Neural cell (in vitro differentiated cells): ENCODE measurements around the gene CLSTN2. TPM values are rescaled to one million over a fixed set of nuclear protein-coding genes. Genes with fewer than 3 reads are reported as not detected.

Experiments used
- H2AFZ ChIP-seq: fragments of 200-600, 300-800 bp; sonication (generic), shearing (Covaris generic); 2 replicates; pipeline ENCODE4 v1.6.0; 2014; ENCODE audit warnings: low read depth, mild to moderate bottlenecking, antibody characterized with exemption, low read length, moderate library complexity
- H3F3A ChIP-seq: fragments of 200-600 bp; shearing (Covaris generic); 2 replicates; pipeline ENCODE4 v1.6.1; 2016; ENCODE audit warnings: mild to moderate bottlenecking, moderate library complexity, mixed read lengths, antibody characterized with exemption, low read length; ENCODE audit not compliant: insufficient read depth, poor library complexity, severe bottlenecking
- H3K27ac ChIP-seq: fragments of 200-600, 300-800 bp; sonication (generic), shearing (Covaris generic); 2 replicates; pipeline ENCODE4 v1.5.1; 2014; ENCODE audit warnings: mild to moderate bottlenecking, low read length, moderate library complexity
- H3K27me3 ChIP-seq: fragments of 300-800, 200-600 bp; sonication (generic), shearing (Covaris generic); 2 replicates; pipeline ENCODE4 v1.6.0; 2014; ENCODE audit warnings: mild to moderate bottlenecking, low read depth, low read length, moderate library complexity; ENCODE audit not compliant: insufficient read depth
- H3K36me3 ChIP-seq: fragments of 300-800, 200-600 bp; sonication (generic), shearing (Covaris generic); 2 replicates; pipeline ENCODE4 v1.5.1; 2014; ENCODE audit warnings: mild to moderate bottlenecking, antibody characterized with exemption, low read length, moderate library complexity; ENCODE audit not compliant: insufficient read depth
- H3K4me2 ChIP-seq: fragments of 300-800, 200-600 bp; sonication (generic), shearing (Covaris generic); 2 replicates; pipeline ENCODE4 v1.6.0; 2014; ENCODE audit warnings: mild to moderate bottlenecking, low read length
- H3K4me3 ChIP-seq: fragments of 300-800, 200-600 bp; sonication (generic), shearing (Covaris generic); 2 replicates; pipeline ENCODE4 v1.5.1; 2014; ENCODE audit warnings: mild to moderate bottlenecking, low read length, moderate library complexity
- H3K79me2 ChIP-seq: fragments of 200-600 bp; shearing (Covaris generic); replicated peaks from 2 replicates; pipeline ENCODE4 v1.6.0; 2014; ENCODE audit warnings: mild to moderate bottlenecking, low read length, moderate library complexity; ENCODE audit not compliant: insufficient read depth
- H3K9ac ChIP-seq: fragments of 300-800, 200-600 bp; sonication (generic), shearing (Covaris generic); 2 replicates; pipeline ENCODE4 v1.6.1; 2016; ENCODE audit warnings: mild to moderate bottlenecking, low read length, mixed read lengths
- H3K9me2 ChIP-seq: fragments of 200-600 bp; shearing (Covaris generic); 2 replicates; pipeline ENCODE4 v1.6.1; 2016; ENCODE audit warnings: mild to moderate bottlenecking, low read length, mixed read lengths; ENCODE audit not compliant: insufficient read depth
- H3K9me3 ChIP-seq: fragments of 200-600, 300-800 bp; sonication (generic), shearing (Covaris generic); 2 replicates; pipeline ENCODE4 v1.6.1; 2016; ENCODE audit warnings: mild to moderate bottlenecking, mixed run types, low read length, moderate library complexity, mixed read lengths
- H4K20me1 ChIP-seq: fragments of 200-600 bp; shearing (Covaris generic); 2 replicates; pipeline ENCODE4 v1.6.1; 2016; ENCODE audit warnings: mild to moderate bottlenecking, mixed run types; ENCODE audit not compliant: insufficient read depth
- EP300 ChIP-seq: fragments of 450-650 bp; conservative IDR thresholded peaks from 2 replicates; pipeline ENCODE4 v1.6.1; 2014; ENCODE audit warnings: antibody characterized with exemption, mild to moderate bottlenecking, moderate library complexity; ENCODE audit not compliant: poor library complexity, severe bottlenecking
- EZH2 ChIP-seq: fragments of 200-600, 300-800 bp; shearing (Covaris generic), sonication (generic); IDR thresholded peaks from 2 replicates; pipeline ENCODE4 v1.6.1; 2014; ENCODE audit warnings: antibody characterized with exemption, low read length, borderline replicate concordance, mild to moderate bottlenecking; ENCODE audit not compliant: insufficient read depth, poor library complexity, severe bottlenecking
- POLR2AphosphoS5 ChIP-seq: IDR thresholded peaks from 2 replicates; pipeline ENCODE4 v1.6.1; 2012
- RAD21 ChIP-seq: fragments of 450-650 bp; conservative IDR thresholded peaks from 2 replicates; pipeline ENCODE4 v1.6.1; 2014; ENCODE audit warnings: antibody characterized with exemption, mild to moderate bottlenecking, moderate library complexity
- SMC3 ChIP-seq: fragments of 450-650 bp; conservative IDR thresholded peaks from 2 replicates; pipeline ENCODE4 v1.6.1; 2014; ENCODE audit warnings: antibody characterized with exemption, mild to moderate bottlenecking, moderate library complexity; ENCODE audit not compliant: poor library complexity
- TAF1 ChIP-seq: IDR thresholded peaks from 2 replicates; pipeline ENCODE4 v1.6.1; 2012; ENCODE audit warnings: low read depth
- polyA plus RNA-seq: library from polyadenylated mRNA; depleted of rRNA; stranded (reverse); fragments of >200 nt; gene quantifications from 2 replicates; pipeline ENCODE4 v1.2.3, GENCODE V29; 2014
- TF ChIP-seq, protein P1 (sequence below): fragments of 450-650 bp; IDR thresholded peaks from 2 replicates; pipeline ENCODE4 v1.5.1; 2014; ENCODE audit warnings: antibody characterized with exemption, mild to moderate bottlenecking, moderate library complexity; ENCODE audit not compliant: poor library complexity, severe bottlenecking
- TF ChIP-seq, protein P2 (sequence below): IDR thresholded peaks from 2 replicates; pipeline ENCODE4 v1.6.1; 2012; ENCODE audit warnings: borderline replicate concordance

CLSTN2 gene
- polyA plus RNA-seq, 1 donor from 2014 or later = 10.7 TPM

DNA sequence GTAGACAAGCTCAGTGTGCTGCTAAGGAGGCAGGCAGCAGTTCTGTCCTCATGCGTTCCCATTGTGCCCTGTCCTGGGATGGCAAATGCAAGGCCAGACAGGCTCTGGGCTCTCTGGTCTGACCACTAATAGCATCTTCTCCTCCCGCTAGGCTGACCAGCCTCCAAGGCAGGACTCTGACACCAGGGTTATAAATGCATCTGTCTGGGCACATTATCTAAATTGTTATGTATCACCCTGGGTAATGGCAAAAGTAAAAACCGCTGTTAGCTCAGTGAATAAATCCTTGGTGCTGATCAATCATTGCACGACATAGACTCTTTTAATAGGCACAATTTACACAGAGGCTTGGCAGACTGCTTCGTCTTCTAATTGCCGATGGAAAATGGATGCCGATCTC is 85.6 kb downstream of the CLSTN2 start:
- Histone ChIP-seq H3K79me2 (no peaks in the 10 kb centered on the region), H3K36me3 (no peaks in the 10 kb centered on the region), H3K27ac (no peak overlapping the region), H3K9me3 (no peaks in the 10 kb centered on the region), H4K20me1 (no peaks in the 10 kb centered on the region), H3K4me2 (no peak overlapping the region), H3K4me3 (no peak overlapping the region), H3F3A (no peaks in the 10 kb centered on the region), H3K9ac (no peak overlapping the region), H2AFZ (no peak overlapping the region), H3K27me3 (no peaks in the 10 kb centered on the region), H3K9me2 (no peaks in the 10 kb centered on the region)
- TF ChIP-seq, protein P1, sequence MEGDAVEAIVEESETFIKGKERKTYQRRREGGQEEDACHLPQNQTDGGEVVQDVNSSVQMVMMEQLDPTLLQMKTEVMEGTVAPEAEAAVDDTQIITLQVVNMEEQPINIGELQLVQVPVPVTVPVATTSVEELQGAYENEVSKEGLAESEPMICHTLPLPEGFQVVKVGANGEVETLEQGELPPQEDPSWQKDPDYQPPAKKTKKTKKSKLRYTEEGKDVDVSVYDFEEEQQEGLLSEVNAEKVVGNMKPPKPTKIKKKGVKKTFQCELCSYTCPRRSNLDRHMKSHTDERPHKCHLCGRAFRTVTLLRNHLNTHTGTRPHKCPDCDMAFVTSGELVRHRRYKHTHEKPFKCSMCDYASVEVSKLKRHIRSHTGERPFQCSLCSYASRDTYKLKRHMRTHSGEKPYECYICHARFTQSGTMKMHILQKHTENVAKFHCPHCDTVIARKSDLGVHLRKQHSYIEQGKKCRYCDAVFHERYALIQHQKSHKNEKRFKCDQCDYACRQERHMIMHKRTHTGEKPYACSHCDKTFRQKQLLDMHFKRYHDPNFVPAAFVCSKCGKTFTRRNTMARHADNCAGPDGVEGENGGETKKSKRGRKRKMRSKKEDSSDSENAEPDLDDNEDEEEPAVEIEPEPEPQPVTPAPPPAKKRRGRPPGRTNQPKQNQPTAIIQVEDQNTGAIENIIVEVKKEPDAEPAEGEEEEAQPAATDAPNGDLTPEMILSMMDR = no peak
- TF ChIP-seq EZH2 = no peak
- no peak for TF ChIP-seq POLR2AphosphoS5
- TF ChIP-seq RAD21 = no peak
- TF ChIP-seq, protein P2, sequence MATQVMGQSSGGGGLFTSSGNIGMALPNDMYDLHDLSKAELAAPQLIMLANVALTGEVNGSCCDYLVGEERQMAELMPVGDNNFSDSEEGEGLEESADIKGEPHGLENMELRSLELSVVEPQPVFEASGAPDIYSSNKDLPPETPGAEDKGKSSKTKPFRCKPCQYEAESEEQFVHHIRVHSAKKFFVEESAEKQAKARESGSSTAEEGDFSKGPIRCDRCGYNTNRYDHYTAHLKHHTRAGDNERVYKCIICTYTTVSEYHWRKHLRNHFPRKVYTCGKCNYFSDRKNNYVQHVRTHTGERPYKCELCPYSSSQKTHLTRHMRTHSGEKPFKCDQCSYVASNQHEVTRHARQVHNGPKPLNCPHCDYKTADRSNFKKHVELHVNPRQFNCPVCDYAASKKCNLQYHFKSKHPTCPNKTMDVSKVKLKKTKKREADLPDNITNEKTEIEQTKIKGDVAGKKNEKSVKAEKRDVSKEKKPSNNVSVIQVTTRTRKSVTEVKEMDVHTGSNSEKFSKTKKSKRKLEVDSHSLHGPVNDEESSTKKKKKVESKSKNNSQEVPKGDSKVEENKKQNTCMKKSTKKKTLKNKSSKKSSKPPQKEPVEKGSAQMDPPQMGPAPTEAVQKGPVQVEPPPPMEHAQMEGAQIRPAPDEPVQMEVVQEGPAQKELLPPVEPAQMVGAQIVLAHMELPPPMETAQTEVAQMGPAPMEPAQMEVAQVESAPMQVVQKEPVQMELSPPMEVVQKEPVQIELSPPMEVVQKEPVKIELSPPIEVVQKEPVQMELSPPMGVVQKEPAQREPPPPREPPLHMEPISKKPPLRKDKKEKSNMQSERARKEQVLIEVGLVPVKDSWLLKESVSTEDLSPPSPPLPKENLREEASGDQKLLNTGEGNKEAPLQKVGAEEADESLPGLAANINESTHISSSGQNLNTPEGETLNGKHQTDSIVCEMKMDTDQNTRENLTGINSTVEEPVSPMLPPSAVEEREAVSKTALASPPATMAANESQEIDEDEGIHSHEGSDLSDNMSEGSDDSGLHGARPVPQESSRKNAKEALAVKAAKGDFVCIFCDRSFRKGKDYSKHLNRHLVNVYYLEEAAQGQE = no peak
- no peak for TF ChIP-seq SMC3
- no peak for TF ChIP-seq TAF1

DNA sequence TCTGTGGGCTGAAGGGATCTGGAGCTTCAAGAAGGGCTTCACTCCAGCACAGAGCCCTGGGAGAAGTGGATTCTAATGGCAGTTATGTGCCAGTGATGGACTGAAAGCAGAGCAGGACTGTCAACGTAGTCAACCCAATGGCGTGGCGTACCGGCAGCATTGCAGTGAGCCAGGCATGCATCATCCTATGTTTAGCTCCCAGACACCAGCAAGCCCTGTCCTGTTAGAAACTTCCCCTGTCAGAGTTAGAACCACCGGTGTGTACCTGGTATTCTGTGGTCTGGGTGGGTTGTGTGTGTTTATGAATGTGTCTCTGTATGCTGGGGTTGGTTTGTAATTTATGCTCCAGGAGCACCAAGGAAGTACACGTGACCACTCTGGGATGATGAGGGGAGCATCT is 86.3 kb downstream of the CLSTN2 start:
- TF ChIP-seq SMC3 (no peak), EP300 (no peak)
- TF ChIP-seq, protein P2 = no peak
- H3K27ac ChIP-seq = no peak overlapping the region
- no peaks in the 10 kb centered on the region for H3F3A ChIP-seq
- H3K9me3 ChIP-seq = no peaks in the 10 kb centered on the region
- H3K9ac ChIP-seq = no peak overlapping the region
- H2AFZ ChIP-seq = no peak overlapping the region
- no peak overlapping the region for H3K4me2 ChIP-seq
- no peaks in the 10 kb centered on the region for H3K36me3 ChIP-seq
- H3K27me3 ChIP-seq = no peaks in the 10 kb centered on the region
- H3K4me3 ChIP-seq = no peak overlapping the region
- no peaks in the 10 kb centered on the region for H4K20me1 ChIP-seq
- H3K9me2 ChIP-seq = no peaks in the 10 kb centered on the region
- H3K79me2 ChIP-seq = no peaks in the 10 kb centered on the region
